HEK293 (cell line): Measurements from ENCODE around the gene FBXO36.

Experiments used
- CTCF ChIA-PET: fragments of 350-600 bp; formaldehyde crosslinking; extraction: SDS; loops from one replicate; lab custom pipeline; 2021; ENCODE audit warnings: antibody characterized with exemption; lab: Yijun Ruan, JAX
- POLR2A ChIA-PET: fragments of 300-600 bp; formaldehyde crosslinking; extraction: SDS; loops from one replicate; lab custom pipeline; 2020; ENCODE audit warnings: antibody characterized with exemption, inconsistent platforms; lab: Yijun Ruan, JAX
- H3K27ac ChIP-seq: fragments of 200-500 bp; sonication (Bioruptor generic); 2 replicates; pipeline ENCODE4 v1.5.1; 2014; ENCODE audit warnings: low read depth, low read length, control low read depth, inconsistent platforms; ENCODE audit errors: extremely low read depth
- H3K36me3 ChIP-seq, 2 experiments: fragments of 200-500 bp in 1 of 2; sonication (Bioruptor generic) in 1 of 2; 1 replicate in 1 of 2; 2 replicates in 1 of 2; pipeline ENCODE4 v1.5.1; 2014 to 2017; ENCODE audit warnings: inconsistent platforms in 2 of 2, low read length in 2 of 2; ENCODE audit not compliant: control insufficient read depth in 2 of 2, insufficient read depth in 1 of 2
- H3K4me1 ChIP-seq: fragments of 200-500 bp; sonication (Bioruptor generic); 2 replicates; pipeline ENCODE4 v1.5.1; 2014; ENCODE audit warnings: mild to moderate bottlenecking, low read length, inconsistent platforms; ENCODE audit not compliant: control insufficient read depth, insufficient read depth
- H3K4me3 ChIP-seq: 2 replicates; pipeline ENCODE4 v1.5.1; 2011; ENCODE audit warnings: low read depth, mild to moderate bottlenecking, control low read depth, low read length, moderate library complexity
- H3K9me3 ChIP-seq: fragments of 200-500 bp; sonication (Bioruptor generic); 2 replicates; pipeline ENCODE4 v1.5.1; 2014; ENCODE audit warnings: low read depth, low read length, inconsistent platforms; ENCODE audit not compliant: control insufficient read depth, insufficient read depth
- GLI2 ChIP-seq: fragments of 450-650 bp; formaldehyde crosslinking; IDR thresholded peaks from 2 replicates; pipeline ENCODE4; 2017; ENCODE audit warnings: missing biosample characterization, missing genetic modification characterization, low read depth, borderline replicate concordance
- MYNN ChIP-seq: fragments of 450-650 bp; formaldehyde crosslinking; IDR thresholded peaks from 2 replicates; pipeline ENCODE4 v1.5.1; 2016; ENCODE audit warnings: missing biosample characterization, missing genetic modification characterization, borderline replicate concordance
- OSR2 ChIP-seq: fragments of 450-650 bp; formaldehyde crosslinking; IDR thresholded peaks from 2 replicates; pipeline ENCODE4 v1.5.1; 2016; ENCODE audit warnings: missing biosample characterization, missing genetic modification characterization
- RBAK ChIP-seq: fragments of 450-650 bp; formaldehyde crosslinking; IDR thresholded peaks from 2 replicates; pipeline ENCODE4 v1.5.1; 2016; ENCODE audit warnings: missing biosample characterization, missing genetic modification characterization
- YY1 ChIP-seq: fragments of 450-650 bp; formaldehyde crosslinking; IDR thresholded peaks from 2 replicates; pipeline ENCODE4 v1.5.1; 2018; ENCODE audit warnings: missing biosample characterization, missing genetic modification characterization
- ZBTB48 ChIP-seq: fragments of 450-650 bp; formaldehyde crosslinking; IDR thresholded peaks from 2 replicates; pipeline ENCODE4 v1.5.1; 2016; ENCODE audit warnings: missing biosample characterization, missing genetic modification characterization
- ZFP3 ChIP-seq: fragments of 450-650 bp; formaldehyde crosslinking; IDR thresholded peaks from 2 replicates; pipeline ENCODE4 v1.5.1; 2016; ENCODE audit warnings: low read depth, missing biosample characterization, missing genetic modification characterization
- ZFP69B ChIP-seq: fragments of 450-650 bp; formaldehyde crosslinking; IDR thresholded peaks from 2 replicates; pipeline ENCODE4 v1.5.1; 2016; ENCODE audit warnings: missing biosample characterization, missing genetic modification characterization
- ZNF10 ChIP-seq: fragments of 450-650 bp; formaldehyde crosslinking; IDR thresholded peaks from 2 replicates; pipeline ENCODE4 v1.5.1; 2017; ENCODE audit warnings: missing biosample characterization, missing genetic modification characterization
- ZNF132 ChIP-seq: fragments of 450-650 bp; formaldehyde crosslinking; IDR thresholded peaks from 2 replicates; pipeline ENCODE4 v1.5.1; 2017; ENCODE audit warnings: missing biosample characterization, missing genetic modification characterization, borderline replicate concordance
- ZNF155 ChIP-seq: fragments of 450-650 bp; formaldehyde crosslinking; IDR thresholded peaks from 2 replicates; pipeline ENCODE4 v1.5.1; 2016; ENCODE audit warnings: missing biosample characterization, missing genetic modification characterization
- ZNF174 ChIP-seq: fragments of 450-650 bp; formaldehyde crosslinking; IDR thresholded peaks from 2 replicates; pipeline ENCODE4 v1.5.0; 2017; ENCODE audit warnings: missing biosample characterization, mild to moderate bottlenecking, missing genetic modification characterization
- ZNF211 ChIP-seq: fragments of 450-650 bp; formaldehyde crosslinking; IDR thresholded peaks from 2 replicates; pipeline ENCODE4 v1.5.1; 2016; ENCODE audit warnings: low read depth, missing biosample characterization, missing genetic modification characterization
- ZNF221 ChIP-seq: fragments of 450-650 bp; formaldehyde crosslinking; IDR thresholded peaks from 2 replicates; pipeline ENCODE4 v1.5.1; 2017; ENCODE audit warnings: missing biosample characterization, missing genetic modification characterization, borderline replicate concordance
- ZNF274 ChIP-seq, 2 experiments: fragments of 200-500 bp in 1 of 2; fragments of 450-650 bp in 1 of 2; sonication (Bioruptor generic) in 1 of 2; formaldehyde crosslinking in 1 of 2; IDR thresholded peaks; 2 replicates each; pipeline versions ENCODE4 v1.5.1 to v1.6.1; 2014 to 2016; ENCODE audit warnings: borderline replicate concordance in 1 of 2, inconsistent platforms in 1 of 2, low read length in 1 of 2, missing biosample characterization in 1 of 2, missing genetic modification characterization in 1 of 2
- ZNF350 ChIP-seq: fragments of 450-650 bp; formaldehyde crosslinking; IDR thresholded peaks from 2 replicates; pipeline ENCODE4 v1.5.0; 2017; ENCODE audit warnings: missing biosample characterization, mild to moderate bottlenecking, missing genetic modification characterization
- ZNF354C ChIP-seq: fragments of 450-650 bp; formaldehyde crosslinking; IDR thresholded peaks from 2 replicates; pipeline ENCODE4 v1.5.1; 2016; ENCODE audit warnings: missing biosample characterization, missing genetic modification characterization, low read depth, borderline replicate concordance
- ZNF366 ChIP-seq: fragments of 450-650 bp; formaldehyde crosslinking; conservative IDR thresholded peaks from 2 replicates; pipeline ENCODE4 v1.5.1; 2016; ENCODE audit warnings: missing biosample characterization, missing genetic modification characterization
- ZNF404 ChIP-seq: fragments of 450-650 bp; formaldehyde crosslinking; IDR thresholded peaks from 2 replicates; pipeline ENCODE4 v1.5.1; 2017; ENCODE audit warnings: missing biosample characterization, missing genetic modification characterization
- ZNF433 ChIP-seq: fragments of 450-650 bp; formaldehyde crosslinking; IDR thresholded peaks from 2 replicates; pipeline ENCODE4 v1.5.1; 2016; ENCODE audit warnings: missing biosample characterization, missing genetic modification characterization, low read depth
- ZNF501 ChIP-seq: fragments of 450-650 bp; formaldehyde crosslinking; IDR thresholded peaks from 2 replicates; pipeline ENCODE4 v1.5.1; 2016; ENCODE audit warnings: missing biosample characterization, missing genetic modification characterization
- ZNF558 ChIP-seq: fragments of 450-650 bp; formaldehyde crosslinking; IDR thresholded peaks from 2 replicates; pipeline ENCODE4 v1.5.1; 2016; ENCODE audit warnings: missing biosample characterization, missing genetic modification characterization
- ZNF670 ChIP-seq: fragments of 450-650 bp; formaldehyde crosslinking; IDR thresholded peaks from 2 replicates; pipeline ENCODE4 v1.5.1; 2016; ENCODE audit warnings: missing biosample characterization, missing genetic modification characterization, low read depth
- ZNF76 ChIP-seq: fragments of 450-650 bp; formaldehyde crosslinking; IDR thresholded peaks from 2 replicates; pipeline ENCODE4; 2016; ENCODE audit warnings: low read depth, missing biosample characterization, missing genetic modification characterization, borderline replicate concordance
- ZNF830 ChIP-seq: fragments of 450-650 bp; IDR thresholded peaks from 2 replicates; pipeline ENCODE4 v1.5.0; 2018; ENCODE audit warnings: missing biosample characterization, missing genetic modification characterization, low read depth, mild to moderate bottlenecking, moderate library complexity
- TF ChIP-seq, protein P1 (sequence below): fragments of 450-650 bp; formaldehyde crosslinking; IDR thresholded peaks from 2 replicates; pipeline ENCODE4 v1.5.1; 2016; ENCODE audit warnings: missing biosample characterization, missing genetic modification characterization
- TF ChIP-seq, protein P2 (sequence below): fragments of 450-650 bp; formaldehyde crosslinking; IDR thresholded peaks from 2 replicates; pipeline ENCODE4 v1.5.1; 2016; ENCODE audit warnings: missing biosample characterization, missing genetic modification characterization
- TF ChIP-seq, protein P3 (sequence below): fragments of 450-650 bp; formaldehyde crosslinking; IDR thresholded peaks from 2 replicates; pipeline ENCODE4 v1.5.1; 2017; ENCODE audit warnings: missing biosample characterization, missing genetic modification characterization

Gene FBXO36

DNA sequence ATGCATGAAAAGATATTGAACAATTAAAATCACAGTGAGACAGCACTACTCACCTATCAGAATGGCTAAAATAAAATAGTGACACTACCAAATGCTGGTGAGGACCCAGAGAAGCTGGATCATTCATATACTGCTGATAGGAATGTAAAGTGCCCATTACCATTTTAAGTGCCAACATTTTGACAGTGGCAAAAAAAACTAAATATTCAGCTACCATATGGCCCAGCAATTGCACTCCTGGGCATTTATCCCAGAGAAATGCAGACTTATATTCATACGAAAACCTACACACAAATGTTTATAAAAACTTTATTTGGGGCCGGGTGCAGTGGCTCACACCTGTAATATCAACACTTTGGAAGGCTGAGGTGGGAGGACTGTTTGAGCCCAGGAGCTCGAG, 47.6 kb downstream of the FBXO36 start (continued):
- no peak for TF ChIP-seq ZFP3 (tag by site-specific recombination)
- TF ChIP-seq ZNF274 (IDR thresholded peaks at IDR 0.05; ENCODE audit: low read length) = no peak
- TF ChIP-seq ZNF274 (tag by site-specific recombination; IDR thresholded peaks at IDR 0.05; ENCODE audit: borderline replicate concordance) = no peak

DNA sequence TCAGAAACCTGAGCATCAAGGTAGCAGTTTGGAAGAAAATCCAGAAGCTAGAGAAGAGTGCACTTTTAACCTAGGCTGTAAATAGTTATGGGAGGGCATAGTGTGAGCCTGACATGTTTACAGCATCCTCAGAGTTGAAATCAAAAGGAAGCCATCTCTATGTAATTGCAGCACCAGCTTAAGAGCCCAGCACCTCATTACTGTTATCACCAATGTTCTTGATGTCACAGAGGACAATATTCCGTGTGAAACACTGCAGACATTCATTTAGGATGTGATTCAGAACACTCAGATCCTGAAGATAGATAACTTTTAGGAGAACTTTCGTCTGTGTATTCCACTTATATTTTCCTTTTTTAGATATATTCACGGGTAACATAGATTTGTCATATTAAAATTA, 48.1 kb downstream of the FBXO36 start:
- CTCF ChIA-PET = interaction anchor here (0.9 kb wide), 1 partner anchor 17 kb away, joined by 4 read pairs; no protein-coding TSS in a partner anchor

DNA sequence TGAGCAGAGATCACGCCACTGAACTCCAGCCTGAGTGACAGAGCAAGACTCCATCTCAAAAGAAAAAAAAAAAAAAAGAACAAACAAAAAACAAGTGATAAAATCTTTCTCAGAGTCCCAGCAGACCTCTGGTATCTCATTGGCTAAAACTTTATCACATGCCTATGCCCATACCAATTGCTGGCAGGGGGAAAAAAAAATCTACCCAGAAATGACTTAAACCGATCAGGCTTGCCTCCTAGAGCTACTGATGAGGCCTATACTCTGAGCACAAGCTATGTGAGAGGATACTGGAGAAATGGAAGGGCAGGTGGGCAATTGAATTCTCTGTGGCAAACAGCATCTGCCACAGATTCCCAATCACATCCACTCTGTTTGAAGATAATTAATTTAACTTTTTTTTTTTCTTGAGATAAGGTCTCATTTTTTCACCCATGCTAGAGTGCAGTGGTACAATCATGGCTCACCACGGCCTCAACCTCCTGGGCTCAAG, 49.0 kb downstream of the FBXO36 start:
- H3K4me3 ChIP-seq = no peak overlapping the region
- no peaks in the 10 kb centered on the region for H3K9me3 ChIP-seq
- ChIA-PET CTCF (interaction anchor here (0.6 kb wide), 1 partner anchor 185 kb away, joined by 4 read pairs; no protein-coding TSS in a partner anchor), POLR2A (no interaction called here)
- H3K36me3 ChIP-seq = no peaks in the 10 kb centered on the region
- TF ChIP-seq MYNN (no peak), ZNF211 (tag by site-specific recombination) (no peak), ZNF433 (tag by site-specific recombination) (no peak), ZNF350 (tag by site-specific recombination) (no peak), ZNF155 (no peak), ZNF221 (tag by site-specific recombination) (no peak), ZNF354C (tag by site-specific recombination) (no peak), ZNF558 (tag by site-specific recombination) (no peak), ZNF830 (tag by site-specific recombination) (no peak), ZFP69B (tag by site-specific recombination) (no peak), ZNF174 (no peak), ZNF501 (no peak), ZNF10 (tag by site-specific recombination) (no peak), ZNF76 (tag by site-specific recombination) (no peak)
- TF ChIP-seq, protein P1, sequence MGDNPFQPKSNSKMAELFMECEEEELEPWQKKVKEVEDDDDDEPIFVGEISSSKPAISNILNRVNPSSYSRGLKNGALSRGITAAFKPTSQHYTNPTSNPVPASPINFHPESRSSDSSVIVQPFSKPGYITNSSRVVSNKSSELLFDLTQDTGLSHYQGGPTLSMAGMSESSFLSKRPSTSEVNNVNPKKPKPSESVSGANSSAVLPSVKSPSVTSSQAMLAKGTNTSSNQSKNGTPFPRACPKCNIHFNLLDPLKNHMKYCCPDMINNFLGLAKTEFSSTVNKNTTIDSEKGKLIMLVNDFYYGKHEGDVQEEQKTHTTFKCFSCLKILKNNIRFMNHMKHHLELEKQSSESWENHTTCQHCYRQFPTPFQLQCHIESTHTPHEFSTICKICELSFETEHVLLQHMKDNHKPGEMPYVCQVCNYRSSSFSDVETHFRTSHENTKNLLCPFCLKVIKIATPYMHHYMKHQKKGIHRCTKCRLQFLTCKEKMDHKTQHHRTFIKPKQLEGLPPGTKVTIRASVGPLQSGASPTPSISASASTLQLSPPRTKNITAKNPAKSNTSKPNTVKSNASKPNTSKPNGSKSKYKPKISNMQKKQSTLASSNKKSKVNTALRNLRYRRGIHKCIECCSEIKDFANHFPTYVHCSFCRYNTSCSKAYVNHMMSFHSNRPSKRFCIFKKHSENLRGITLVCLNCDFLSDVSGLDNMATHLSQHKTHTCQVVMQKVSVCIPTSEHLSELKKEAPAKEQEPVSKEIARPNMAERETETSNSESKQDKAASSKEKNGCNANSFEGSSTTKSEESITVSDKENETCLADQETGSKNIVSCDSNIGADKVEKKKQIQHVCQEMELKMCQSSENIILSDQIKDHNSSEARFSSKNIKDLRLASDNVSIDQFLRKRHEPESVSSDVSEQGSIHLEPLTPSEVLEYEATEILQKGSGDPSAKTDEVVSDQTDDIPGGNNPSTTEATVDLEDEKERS (tag by site-specific recombination) = no peak
- no peak overlapping the region for H3K27ac ChIP-seq
- no peaks in the 10 kb centered on the region for H3K4me1 ChIP-seq

More for the DNA sequence above, 48.1 kb downstream of the FBXO36 start:
- TF ChIP-seq ZBTB48 (tag by site-specific recombination) = no peak
- TF ChIP-seq, protein P2, sequence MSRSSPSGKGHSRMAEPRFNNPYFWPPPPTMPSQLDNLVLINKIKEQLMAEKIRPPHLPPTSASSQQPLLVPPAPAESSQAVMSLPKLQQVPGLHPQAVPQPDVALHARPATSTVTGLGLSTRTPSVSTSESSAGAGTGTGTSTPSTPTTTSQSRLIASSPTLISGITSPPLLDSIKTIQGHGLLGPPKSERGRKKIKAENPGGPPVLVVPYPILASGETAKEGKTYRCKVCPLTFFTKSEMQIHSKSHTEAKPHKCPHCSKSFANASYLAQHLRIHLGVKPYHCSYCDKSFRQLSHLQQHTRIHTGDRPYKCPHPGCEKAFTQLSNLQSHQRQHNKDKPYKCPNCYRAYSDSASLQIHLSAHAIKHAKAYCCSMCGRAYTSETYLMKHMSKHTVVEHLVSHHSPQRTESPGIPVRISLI = no peak
- no peak for TF ChIP-seq OSR2
- TF ChIP-seq ZNF670 (tag by site-specific recombination) = no peak
- no peak for TF ChIP-seq ZNF366 (tag by site-specific recombination)
- no peak for TF ChIP-seq ZNF132 (tag by site-specific recombination)
- TF ChIP-seq YY1 (tag by site-specific recombination) = no peak
- TF ChIP-seq GLI2 (tag by site-specific recombination) = no peak
- TF ChIP-seq ZNF174 = no peak
- TF ChIP-seq, protein P3, sequence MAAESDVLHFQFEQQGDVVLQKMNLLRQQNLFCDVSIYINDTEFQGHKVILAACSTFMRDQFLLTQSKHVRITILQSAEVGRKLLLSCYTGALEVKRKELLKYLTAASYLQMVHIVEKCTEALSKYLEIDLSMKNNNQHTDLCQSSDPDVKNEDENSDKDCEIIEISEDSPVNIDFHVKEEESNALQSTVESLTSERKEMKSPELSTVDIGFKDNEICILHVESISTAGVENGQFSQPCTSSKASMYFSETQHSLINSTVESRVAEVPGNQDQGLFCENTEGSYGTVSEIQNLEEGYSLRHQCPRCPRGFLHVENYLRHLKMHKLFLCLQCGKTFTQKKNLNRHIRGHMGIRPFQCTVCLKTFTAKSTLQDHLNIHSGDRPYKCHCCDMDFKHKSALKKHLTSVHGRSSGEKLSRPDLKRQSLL (tag by site-specific recombination) = no peak
- TF ChIP-seq ZNF404 (tag by site-specific recombination) = no peak
- no peak for TF ChIP-seq RBAK (tag by site-specific recombination)
- Histone ChIP-seq H3K4me3 (no peak overlapping the region), H3K27ac (no peak overlapping the region), H3K36me3 (no peaks in the 10 kb centered on the region), H3K4me1 (no peaks in the 10 kb centered on the region), H3K9me3 (no peaks in the 10 kb centered on the region)
- POLR2A ChIA-PET = no interaction called here
